ENCODE measurements around the gene HSD17B8.

The HSD17B8 gene

DNA sequence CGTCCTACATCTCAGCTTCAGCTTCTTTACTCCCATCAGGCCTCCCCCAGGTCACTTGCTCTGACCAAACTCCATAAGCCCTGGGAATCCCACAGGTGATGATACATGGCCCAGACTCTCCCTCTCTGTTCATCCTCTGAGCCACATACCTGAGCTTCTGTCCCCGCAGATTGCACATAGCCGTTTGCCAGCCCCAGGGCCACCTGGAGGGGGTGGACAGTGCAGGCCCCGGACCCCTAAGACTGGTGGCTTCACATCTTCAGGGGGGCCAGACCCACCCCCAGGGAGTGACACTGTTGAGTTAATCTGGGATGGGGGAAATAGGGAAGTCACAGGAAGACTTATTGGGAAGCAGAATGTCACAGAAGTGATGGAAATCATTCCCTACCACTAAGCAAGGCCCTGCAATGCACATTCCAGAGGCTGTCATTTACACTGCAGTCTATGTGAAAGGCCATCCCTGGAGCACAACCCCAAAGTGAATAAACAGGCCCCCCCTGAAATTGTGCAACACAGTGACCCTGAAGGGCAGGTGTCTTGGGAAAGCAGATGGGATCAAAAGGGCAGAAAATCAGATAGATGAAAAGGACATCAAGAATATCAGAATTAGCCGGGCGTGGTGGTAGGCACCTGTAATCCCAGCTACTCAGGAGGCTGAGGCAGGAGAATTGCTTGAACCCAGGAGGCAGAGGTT lies 6.1 kb upstream of the HSD17B8 start:
- TF ChIP-seq, protein P1, sequence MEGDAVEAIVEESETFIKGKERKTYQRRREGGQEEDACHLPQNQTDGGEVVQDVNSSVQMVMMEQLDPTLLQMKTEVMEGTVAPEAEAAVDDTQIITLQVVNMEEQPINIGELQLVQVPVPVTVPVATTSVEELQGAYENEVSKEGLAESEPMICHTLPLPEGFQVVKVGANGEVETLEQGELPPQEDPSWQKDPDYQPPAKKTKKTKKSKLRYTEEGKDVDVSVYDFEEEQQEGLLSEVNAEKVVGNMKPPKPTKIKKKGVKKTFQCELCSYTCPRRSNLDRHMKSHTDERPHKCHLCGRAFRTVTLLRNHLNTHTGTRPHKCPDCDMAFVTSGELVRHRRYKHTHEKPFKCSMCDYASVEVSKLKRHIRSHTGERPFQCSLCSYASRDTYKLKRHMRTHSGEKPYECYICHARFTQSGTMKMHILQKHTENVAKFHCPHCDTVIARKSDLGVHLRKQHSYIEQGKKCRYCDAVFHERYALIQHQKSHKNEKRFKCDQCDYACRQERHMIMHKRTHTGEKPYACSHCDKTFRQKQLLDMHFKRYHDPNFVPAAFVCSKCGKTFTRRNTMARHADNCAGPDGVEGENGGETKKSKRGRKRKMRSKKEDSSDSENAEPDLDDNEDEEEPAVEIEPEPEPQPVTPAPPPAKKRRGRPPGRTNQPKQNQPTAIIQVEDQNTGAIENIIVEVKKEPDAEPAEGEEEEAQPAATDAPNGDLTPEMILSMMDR (IDR thresholded peaks at IDR 0.05; ENCODE audit: insufficient read depth, low read depth, low read length, missing control alignments): no peak
- H3K4me3 ChIP-seq (ENCODE audit: low read depth, low read length): no peak overlapping the region
- no peak for DNase-seq (ENCODE audit: low read depth)

DNA sequence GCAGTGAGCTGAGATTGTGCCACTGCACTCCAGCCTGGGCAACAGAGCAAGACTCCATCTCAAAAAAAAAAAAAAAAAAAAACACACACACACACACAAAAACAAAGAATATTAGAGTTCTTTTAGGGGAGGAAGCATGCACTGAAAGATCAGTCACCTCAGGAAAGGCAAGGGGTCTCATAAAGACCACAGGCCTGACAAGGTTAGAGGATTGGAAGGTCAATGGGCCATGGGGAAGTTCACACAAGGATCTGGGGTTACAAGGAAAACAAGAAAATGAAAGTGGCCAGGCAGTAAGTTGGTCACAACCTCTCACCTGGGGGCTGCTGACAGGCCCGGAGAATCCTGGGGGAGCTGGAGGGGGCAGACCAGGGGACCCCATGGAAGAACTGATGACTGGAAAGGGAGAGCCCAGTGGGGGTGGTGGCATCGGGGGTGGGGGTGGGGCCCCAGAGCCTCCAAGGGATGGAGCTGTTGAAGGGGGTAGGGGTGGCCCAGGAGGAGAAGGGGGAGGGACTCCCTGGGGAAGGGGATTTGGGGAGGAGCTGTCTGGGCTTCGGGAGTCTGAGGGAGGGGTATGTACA lies 5.5 kb upstream of the HSD17B8 start:
- TF ChIP-seq, protein P1 (IDR thresholded peaks at IDR 0.05; ENCODE audit: insufficient read depth, low read depth, low read length, missing control alignments): no peak
- DNase-seq (ENCODE audit: low read depth): no peak
- H3K4me3 ChIP-seq (ENCODE audit: low read depth, low read length): peak overlapping the region; percentile 96

DNA sequence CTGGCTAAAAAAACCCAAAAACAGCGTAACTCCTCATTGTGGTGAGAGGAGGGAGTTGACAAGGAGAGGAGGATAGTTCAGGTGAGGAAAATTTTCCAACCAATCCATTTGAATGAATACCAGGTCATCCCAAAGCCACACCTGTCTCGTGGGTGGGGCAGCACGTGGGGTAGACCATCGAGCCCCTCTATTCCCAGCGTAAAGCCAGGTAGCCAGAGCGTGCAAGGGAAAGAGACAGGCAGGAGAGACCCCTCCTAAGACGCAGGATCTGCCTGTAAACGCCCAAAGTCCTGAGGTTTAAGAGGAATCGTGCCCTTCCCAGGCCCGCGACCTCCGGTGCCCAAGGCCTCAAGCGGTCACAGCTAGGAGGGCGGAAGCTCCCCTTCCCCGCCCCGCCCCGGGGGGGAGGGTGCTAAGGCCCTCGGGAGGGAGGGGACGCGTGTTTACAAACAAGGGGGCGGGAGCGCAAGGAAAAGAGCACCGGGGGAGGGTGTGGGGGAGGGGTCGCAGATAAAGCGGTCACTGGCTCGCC lies 4.7 kb upstream of the HSD17B8 start:
- peak; percentile 91 for DNase-seq (ENCODE audit: low read depth)
- H3K4me3 ChIP-seq (ENCODE audit: low read depth, low read length): peak overlapping the region; percentile 96
- TF ChIP-seq, protein P1 (IDR thresholded peaks at IDR 0.05; ENCODE audit: insufficient read depth, low read depth, low read length, missing control alignments): no peak

DNA sequence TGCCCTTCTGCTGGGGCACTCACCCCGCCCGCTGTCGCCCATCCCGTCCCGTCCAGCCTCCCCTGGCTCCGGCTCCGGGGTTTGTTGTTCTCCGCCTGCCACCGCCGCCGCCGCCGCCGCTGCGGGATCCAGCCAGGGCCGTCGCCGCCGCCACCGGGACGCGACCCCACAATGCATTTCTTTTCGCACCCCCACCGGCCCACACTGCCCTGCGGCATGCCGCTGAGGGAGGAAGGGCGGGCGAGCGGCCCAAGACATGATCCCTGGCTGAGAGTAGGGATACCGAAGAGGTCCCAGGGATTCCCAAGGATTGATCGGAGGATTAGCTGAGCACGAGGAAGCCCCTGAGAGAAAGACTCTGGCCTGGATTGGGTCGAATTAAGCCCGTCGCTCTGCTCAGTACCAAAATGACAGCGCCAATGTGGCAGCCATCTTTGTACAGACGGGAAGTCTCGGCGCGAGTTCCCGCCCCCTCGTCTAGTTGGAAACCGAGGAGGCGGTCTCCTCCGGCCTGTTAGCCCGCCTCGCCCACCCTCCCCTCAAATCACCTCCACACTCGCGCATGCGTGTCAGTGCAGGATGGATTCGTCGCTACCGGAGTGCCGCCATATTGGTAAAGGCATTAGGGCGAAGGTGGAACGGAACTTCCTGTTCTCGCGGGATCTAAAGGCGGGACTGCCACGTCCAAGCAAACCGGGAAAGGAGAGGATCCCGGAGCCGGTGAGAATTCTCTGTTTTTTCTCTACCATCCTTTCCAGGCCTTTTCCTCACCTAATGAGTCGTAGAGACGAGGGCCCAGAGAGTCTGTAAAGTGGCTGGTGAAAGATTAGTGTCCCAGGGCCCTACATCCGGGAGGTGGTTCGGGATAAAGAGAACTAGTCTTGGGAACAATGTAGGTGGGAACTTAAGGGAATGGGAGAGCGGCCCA lies 4.0 kb upstream of the HSD17B8 start, which contains the start of the genes RXRB and SLC39A7:
RXRB (minus strand) TSS at position 447 of the 928 bp plus-strand sequence; CDS start at position 258, 189 bp downstream.
SLC39A7 (plus strand) TSS at position 649 of the 928 bp plus-strand sequence. CDS start 379 bp downstream, outside the sequence.
- DNase-seq (ENCODE audit: low read depth): peak; percentile 100
- TF ChIP-seq, protein P1 (IDR thresholded peaks at IDR 0.05; ENCODE audit: insufficient read depth, low read depth, low read length, missing control alignments): no peak
- peak within 1 kb of the TSS; percentile 96 for H3K4me3 ChIP-seq (ENCODE audit: low read depth, low read length)

DNA sequence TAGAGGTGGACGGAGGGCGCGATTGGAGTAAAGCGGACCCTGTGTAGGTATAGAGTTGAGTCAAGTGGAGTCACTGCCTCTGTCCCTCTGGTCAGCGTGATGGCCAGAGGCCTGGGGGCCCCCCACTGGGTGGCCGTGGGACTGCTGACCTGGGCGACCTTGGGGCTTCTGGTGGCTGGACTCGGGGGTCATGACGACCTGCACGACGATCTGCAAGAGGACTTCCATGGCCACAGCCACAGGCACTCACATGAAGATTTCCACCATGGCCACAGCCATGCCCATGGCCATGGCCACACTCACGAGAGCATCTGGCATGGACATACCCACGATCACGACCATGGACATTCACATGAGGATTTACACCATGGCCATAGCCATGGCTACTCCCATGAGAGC lies 3.3 kb upstream of the HSD17B8 start:
- TF ChIP-seq, protein P1 (IDR thresholded peaks at IDR 0.05; ENCODE audit: insufficient read depth, low read depth, low read length, missing control alignments): no peak
- peak; percentile 36 for DNase-seq (ENCODE audit: low read depth)
- H3K4me3 ChIP-seq (ENCODE audit: low read depth, low read length): peak overlapping the region; percentile 96

DNA sequence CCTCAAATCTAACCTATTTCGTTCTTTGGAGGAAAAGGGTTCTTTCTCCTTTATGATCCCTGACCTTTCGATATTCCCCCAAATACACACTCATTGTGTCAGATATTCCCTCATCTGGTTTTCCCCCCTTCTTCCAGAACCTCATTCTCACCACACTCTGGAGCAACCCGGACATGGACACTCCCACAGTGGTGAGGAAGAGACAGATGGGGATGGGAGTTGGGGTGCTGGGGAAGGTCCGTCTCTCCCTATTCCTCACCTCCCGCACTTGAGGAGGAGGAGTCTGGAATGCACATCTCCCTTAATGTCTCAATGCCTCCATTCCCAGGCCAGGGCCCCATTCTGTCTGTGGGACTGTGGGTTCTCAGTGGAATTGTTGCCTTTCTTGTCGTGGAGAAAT lies 2.5 kb upstream of the HSD17B8 start:
- DNase-seq (ENCODE audit: low read depth): no peak
- TF ChIP-seq, protein P1 (IDR thresholded peaks at IDR 0.05; ENCODE audit: insufficient read depth, low read depth, low read length, missing control alignments): no peak
- peak overlapping the region; percentile 96 for H3K4me3 ChIP-seq (ENCODE audit: low read depth, low read length)

Measured in GM12865 (cell line).